PFSK-1 (cell line): Measurements from ENCODE around the gene RPF1.

Experiments used
- FOXP2 ChIP-seq: optimal IDR thresholded peaks from 2 replicates; pipeline ENCODE3; 2011; ENCODE audit warnings: borderline replicate concordance, control low read depth, inconsistent platforms; ENCODE audit not compliant: insufficient read depth; ENCODE audit errors: extremely low read length, extremely low read depth
- POLR2AphosphoS5 ChIP-seq: IDR thresholded peaks from 2 replicates; pipeline ENCODE4 v1.6.1; 2012; ENCODE audit warnings: low read depth, mild to moderate bottlenecking, control low read depth, low read length, moderate library complexity
- SIN3A ChIP-seq: IDR thresholded peaks from 2 replicates; pipeline ENCODE4 v1.6.1; 2012; ENCODE audit warnings: mild to moderate bottlenecking, low read length, moderate library complexity, borderline replicate concordance; ENCODE audit not compliant: insufficient read depth
- TAF1 ChIP-seq: IDR thresholded peaks from 2 replicates; pipeline ENCODE4 v1.6.1; 2012; ENCODE audit warnings: low read length, control low read depth, borderline replicate concordance; ENCODE audit not compliant: insufficient read depth
- TF ChIP-seq, protein P1 (sequence below), 2 experiments: IDR thresholded peaks; 2 replicates each; pipeline versions ENCODE4 v1.6.1 to v1.8.0; 2011 to 2012; ENCODE audit warnings: low read depth in 2 of 2, low read length in 2 of 2, control low read depth in 1 of 2, inconsistent platforms in 1 of 2, mild to moderate bottlenecking in 1 of 2, moderate library complexity in 1 of 2; ENCODE audit not compliant: insufficient read depth in 1 of 2

The RPF1 gene

DNA sequence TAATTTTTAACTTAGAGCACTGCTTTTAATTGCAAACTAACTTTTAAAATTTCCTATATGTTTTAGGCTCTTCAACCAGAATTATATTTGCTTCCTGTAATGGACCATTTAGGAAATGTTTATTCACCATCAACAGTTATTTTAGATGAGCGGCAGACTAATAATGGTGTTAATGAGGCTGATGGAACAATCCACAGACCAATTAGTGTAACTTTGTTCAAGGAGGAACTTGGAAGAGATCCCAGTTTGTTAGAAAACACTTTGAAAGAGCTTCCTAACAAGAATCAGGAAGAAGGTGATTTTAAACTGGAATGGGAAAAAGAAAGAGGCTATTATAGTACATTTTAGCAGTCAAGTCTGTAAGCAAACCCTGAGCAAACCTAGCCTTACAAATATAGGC is 46.7 kb downstream of the RPF1 start:
- TF ChIP-seq FOXP2 (no peak), SIN3A (no peak), TAF1 (no peak), POLR2AphosphoS5 (no peak)
- TF ChIP-seq, protein P1, sequence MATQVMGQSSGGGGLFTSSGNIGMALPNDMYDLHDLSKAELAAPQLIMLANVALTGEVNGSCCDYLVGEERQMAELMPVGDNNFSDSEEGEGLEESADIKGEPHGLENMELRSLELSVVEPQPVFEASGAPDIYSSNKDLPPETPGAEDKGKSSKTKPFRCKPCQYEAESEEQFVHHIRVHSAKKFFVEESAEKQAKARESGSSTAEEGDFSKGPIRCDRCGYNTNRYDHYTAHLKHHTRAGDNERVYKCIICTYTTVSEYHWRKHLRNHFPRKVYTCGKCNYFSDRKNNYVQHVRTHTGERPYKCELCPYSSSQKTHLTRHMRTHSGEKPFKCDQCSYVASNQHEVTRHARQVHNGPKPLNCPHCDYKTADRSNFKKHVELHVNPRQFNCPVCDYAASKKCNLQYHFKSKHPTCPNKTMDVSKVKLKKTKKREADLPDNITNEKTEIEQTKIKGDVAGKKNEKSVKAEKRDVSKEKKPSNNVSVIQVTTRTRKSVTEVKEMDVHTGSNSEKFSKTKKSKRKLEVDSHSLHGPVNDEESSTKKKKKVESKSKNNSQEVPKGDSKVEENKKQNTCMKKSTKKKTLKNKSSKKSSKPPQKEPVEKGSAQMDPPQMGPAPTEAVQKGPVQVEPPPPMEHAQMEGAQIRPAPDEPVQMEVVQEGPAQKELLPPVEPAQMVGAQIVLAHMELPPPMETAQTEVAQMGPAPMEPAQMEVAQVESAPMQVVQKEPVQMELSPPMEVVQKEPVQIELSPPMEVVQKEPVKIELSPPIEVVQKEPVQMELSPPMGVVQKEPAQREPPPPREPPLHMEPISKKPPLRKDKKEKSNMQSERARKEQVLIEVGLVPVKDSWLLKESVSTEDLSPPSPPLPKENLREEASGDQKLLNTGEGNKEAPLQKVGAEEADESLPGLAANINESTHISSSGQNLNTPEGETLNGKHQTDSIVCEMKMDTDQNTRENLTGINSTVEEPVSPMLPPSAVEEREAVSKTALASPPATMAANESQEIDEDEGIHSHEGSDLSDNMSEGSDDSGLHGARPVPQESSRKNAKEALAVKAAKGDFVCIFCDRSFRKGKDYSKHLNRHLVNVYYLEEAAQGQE (IDR thresholded peaks at IDR 0.05; ENCODE audit: insufficient read depth in 1 of 2, low read depth in 2 of 2, low read length in 2 of 2) = no peak

- TF ChIP-seq TAF1 (no peak), SIN3A (no peak), FOXP2 (no peak), POLR2AphosphoS5 (no peak)
- TF ChIP-seq, protein P1 (IDR thresholded peaks at IDR 0.05; ENCODE audit: insufficient read depth in 1 of 2, low read depth in 2 of 2, low read length in 2 of 2) = no peak
Measured at GRCh38 chr1:84538599-84538998, 59.5 kb downstream of the RPF1 start.

- TF ChIP-seq FOXP2 = no peak
- TF ChIP-seq POLR2AphosphoS5 = no peak
- no peak for TF ChIP-seq TAF1
- TF ChIP-seq, protein P1 (IDR thresholded peaks at IDR 0.05; ENCODE audit: insufficient read depth in 1 of 2, low read depth in 2 of 2, low read length in 2 of 2) = no peak
- no peak for TF ChIP-seq SIN3A
Measured at GRCh38 chr1:84539972-84540371, 60.9 kb downstream of the RPF1 start.

- TF ChIP-seq, protein P1 (IDR thresholded peaks at IDR 0.05; ENCODE audit: insufficient read depth in 1 of 2, low read depth in 2 of 2, low read length in 2 of 2) = no peak
- TF ChIP-seq SIN3A = no peak
- no peak for TF ChIP-seq TAF1
- no peak for TF ChIP-seq POLR2AphosphoS5
- TF ChIP-seq FOXP2 = no peak
Measured at GRCh38 chr1:84540759-84541158, 61.7 kb downstream of the RPF1 start.

GRCh38 chr1:84541679-84542078 is 62.6 kb downstream of the RPF1 start:
- TF ChIP-seq SIN3A (no peak), POLR2AphosphoS5 (no peak), TAF1 (no peak), FOXP2 (no peak)
- TF ChIP-seq, protein P1 (IDR thresholded peaks at IDR 0.05; ENCODE audit: insufficient read depth in 1 of 2, low read depth in 2 of 2, low read length in 2 of 2) = no peak
